Smooth muscle cell (in vitro differentiated cells): ENCODE measurements around the gene NAALADL2. TPM values are rescaled to one million over a fixed set of nuclear protein-coding genes. Genes with fewer than 3 reads are reported as not detected.
A peak's percentile ranks its signal among the peaks of the same experiment; 100 is the strongest.

Source experiments
- DNase-seq: peaks from one replicate; lab custom pipeline; 2025; ENCODE audit not compliant: unreplicated experiment; lab: John Stamatoyannopoulos, UW
- H2AFZ ChIP-seq: fragments of 200-600 bp; sonication (generic); 2 replicates; pipeline ENCODE4 v1.6.0; 2016; ENCODE audit warnings: antibody characterized with exemption, low read depth, mild to moderate bottlenecking
- H3F3A ChIP-seq: fragments of 200-600 bp; sonication (generic); 2 replicates; pipeline ENCODE4 v1.6.0; 2017; ENCODE audit warnings: antibody characterized with exemption, low read depth
- H3K27ac ChIP-seq: fragments of 200-600 bp; sonication (generic); 2 replicates; pipeline ENCODE4 v1.5.1; 2016; ENCODE audit warnings: low read depth, mild to moderate bottlenecking
- H3K27me3 ChIP-seq: fragments of 200-600 bp; sonication (generic); 2 replicates; pipeline ENCODE4 v1.6.1; 2016; ENCODE audit warnings: low read depth, mild to moderate bottlenecking
- H3K36me3 ChIP-seq: fragments of 200-600 bp; sonication (generic); 2 replicates; pipeline ENCODE4 v1.5.1; 2016; ENCODE audit warnings: low read depth
- H3K4me1 ChIP-seq: fragments of 200-600 bp; sonication (generic); 2 replicates; pipeline ENCODE4 v1.5.1; 2016; ENCODE audit warnings: low read depth
- H3K4me2 ChIP-seq: fragments of 200-600 bp; sonication (generic); 2 replicates; pipeline ENCODE4 v1.6.0; 2016; ENCODE audit warnings: mild to moderate bottlenecking
- H3K4me3 ChIP-seq: fragments of 200-600 bp; sonication (generic); 2 replicates; pipeline ENCODE4 v1.5.1; 2016; ENCODE audit warnings: mild to moderate bottlenecking
- H3K79me2 ChIP-seq: fragments of 200-600 bp; sonication (generic); 2 replicates; pipeline ENCODE4 v1.6.0; 2016; ENCODE audit warnings: low read depth, mild to moderate bottlenecking
- H3K9ac ChIP-seq: fragments of 200-600 bp; sonication (generic); 2 replicates; pipeline ENCODE4 v1.6.0; 2016; ENCODE audit warnings: low read depth
- H3K9me3 ChIP-seq: fragments of 200-600 bp; sonication (generic); replicated peaks from 2 replicates; pipeline ENCODE4 v1.5.1; 2016; ENCODE audit warnings: low read depth
- H4K20me1 ChIP-seq: fragments of 200-600 bp; sonication (generic); 2 replicates; pipeline ENCODE4 v1.6.0; 2016; ENCODE audit warnings: low read depth
- CTCF ChIP-seq: fragments of 200-600 bp; sonication (generic); IDR thresholded peaks from 2 replicates; pipeline ENCODE4 v1.5.1; 2017; ENCODE audit warnings: borderline replicate concordance, mild to moderate bottlenecking, antibody characterized with exemption; ENCODE audit not compliant: insufficient read depth, poor library complexity, severe bottlenecking
- WGBS: methylation state at CpG from one replicate; pipeline ENCODE4 v1.1.7; 2016; ENCODE audit warnings: low lambda C conversion rate; 5-methylcytosine and 5-hydroxymethylcytosine counted together
- polyA plus RNA-seq: library from polyadenylated mRNA; unstranded; fragments of >200 nt; fragmentation: Nextera tagmentation; extraction: Ambion mirVana; gene quantifications from 2 replicates; pipeline ENCODE4 v1.2.1, GENCODE V29; 2016
- total RNA-seq: library from RNA; depleted of rRNA; stranded (reverse); fragments of >200 nt; gene quantifications from 2 replicates; pipeline ENCODE4 v1.2.3, GENCODE V29; 2014

NAALADL2 gene
- total and polyA plus RNA-seq, 2 experiments from 2014 or later, result 2.5 to 13.8 TPM

DNA sequence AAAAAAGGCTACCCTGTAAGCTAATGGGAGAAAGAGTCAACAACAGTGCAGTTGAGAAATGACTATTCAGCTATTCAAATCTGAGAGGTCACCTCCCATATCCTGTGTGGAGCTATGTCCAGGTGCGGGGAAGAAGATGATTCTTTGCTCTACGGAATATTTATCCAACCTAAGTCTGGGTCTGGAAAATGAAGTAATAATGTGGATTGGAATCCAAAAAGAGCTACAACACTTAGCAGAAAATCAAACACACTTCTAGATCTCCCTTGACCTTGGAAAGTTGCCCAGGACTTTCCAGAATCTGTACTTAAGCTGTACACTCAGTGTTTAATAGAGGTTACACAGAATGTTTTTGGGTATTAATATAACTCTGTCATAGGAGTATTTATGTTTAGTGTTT lies 251.9 kb downstream of the NAALADL2 start:
- no peaks in the 10 kb centered on the region for H3K36me3 ChIP-seq
- no peak for DNase-seq
- 89% methylated on average over 2 of the region's 2 CpGs for WGBS

DNA sequence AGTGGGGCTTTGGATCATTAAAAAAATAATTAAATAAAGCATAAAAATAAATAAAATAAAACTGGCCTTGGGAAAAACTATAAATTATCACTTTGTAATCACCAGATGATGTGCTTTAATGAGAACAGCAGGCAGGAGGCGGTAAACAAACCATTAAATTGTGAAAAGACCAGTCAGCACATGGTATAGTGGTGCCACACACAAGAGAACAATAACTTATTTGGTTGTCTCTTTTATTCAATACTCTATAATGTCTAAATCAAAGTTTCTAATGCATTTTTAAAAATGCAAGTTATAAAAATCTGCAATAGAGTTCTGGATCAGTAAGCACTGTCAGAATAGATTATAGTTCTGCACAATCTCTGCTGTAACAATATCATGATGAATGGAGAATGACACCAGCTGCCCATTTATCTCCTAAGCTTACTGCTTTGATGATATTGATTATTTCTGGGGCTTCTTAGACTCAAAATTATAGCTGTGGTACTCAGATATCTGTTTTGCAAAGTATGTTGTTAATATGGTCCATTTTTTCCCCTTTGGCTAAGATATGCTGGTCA lies 259.3 kb downstream of the NAALADL2 start:
- Histone ChIP-seq H3K9me3 (no peaks in the 10 kb centered on the region), H3F3A (no peaks in the 10 kb centered on the region), H2AFZ (no peak overlapping the region), H3K4me3 (no peak overlapping the region), H4K20me1 (no peaks in the 10 kb centered on the region), H3K27me3 (no peaks in the 10 kb centered on the region), H3K36me3 (no peaks in the 10 kb centered on the region), H3K4me2 (no peak overlapping the region), H3K79me2 (no peaks in the 10 kb centered on the region), H3K9ac (no peak overlapping the region), H3K4me1 (no peaks in the 10 kb centered on the region), H3K27ac (no peak overlapping the region)
- DNase-seq, result no peak
- TF ChIP-seq CTCF, result no peak
- 97% methylated on average over 1 of the region's 1 CpG for WGBS

More for the DNA sequence above, 251.9 kb downstream of the NAALADL2 start:
- Histone ChIP-seq H3K27ac (no peak overlapping the region), H2AFZ (no peak overlapping the region), H3K9ac (no peak overlapping the region), H3K4me3 (no peak overlapping the region), H3K27me3 (no peaks in the 10 kb centered on the region), H3K9me3 (no peaks in the 10 kb centered on the region), H3K79me2 (no peaks in the 10 kb centered on the region), H3K4me1 (no peaks in the 10 kb centered on the region), H3F3A (no peaks in the 10 kb centered on the region), H4K20me1 (no peaks in the 10 kb centered on the region), H3K4me2 (no peak overlapping the region)
- no peak for TF ChIP-seq CTCF

GRCh38 chr3:175121225-175121624 lies 262.1 kb downstream of the NAALADL2 start:
- Histone ChIP-seq H3K9me3 (no peaks in the 10 kb centered on the region), H2AFZ (no peak overlapping the region), H3K4me1 (no peaks in the 10 kb centered on the region), H3K79me2 (no peaks in the 10 kb centered on the region), H3K27ac (no peak overlapping the region), H3F3A (no peaks in the 10 kb centered on the region), H3K9ac (no peak overlapping the region), H3K4me2 (no peak overlapping the region), H4K20me1 (no peaks in the 10 kb centered on the region), H3K36me3 (no peaks in the 10 kb centered on the region), H3K4me3 (no peak overlapping the region), H3K27me3 (no peaks in the 10 kb centered on the region)
- 30% methylated on average over 2 of the region's 2 CpGs for WGBS
- DNase-seq, result no peak
- TF ChIP-seq CTCF, result peak; percentile 38

GRCh38 chr3:175127075-175127662 lies 268.0 kb downstream of the NAALADL2 start:
- H3F3A ChIP-seq, result no peaks in the 10 kb centered on the region
- no peaks in the 10 kb centered on the region for H3K4me1 ChIP-seq
- H3K36me3 ChIP-seq, result no peaks in the 10 kb centered on the region
- WGBS, result 95% methylated on average over 3 of the region's 3 CpGs
- H4K20me1 ChIP-seq, result no peaks in the 10 kb centered on the region
- H3K27me3 ChIP-seq, result no peaks in the 10 kb centered on the region
- no peak overlapping the region for H3K9ac ChIP-seq
- H3K4me2 ChIP-seq, result no peak overlapping the region
- no peak overlapping the region for H3K4me3 ChIP-seq
- H3K9me3 ChIP-seq, result peaks cover 3% of the 10 kb centered on the region
- no peaks in the 10 kb centered on the region for H3K79me2 ChIP-seq
- TF ChIP-seq CTCF, result no peak
- H2AFZ ChIP-seq, result no peak overlapping the region
- DNase-seq, result no peak
- no peak overlapping the region for H3K27ac ChIP-seq
